HG03575 (cell line): ENCODE measurements around the gene PSMD2.

ENCODE experiments used
- ATAC-seq: cut with Tn5 transposase; IDR thresholded peaks from one replicate; pipeline ENCODE4 v1.9.1; 2021; ENCODE audit not compliant: unreplicated experiment, insufficient number of reproducible peaks, low FRiP score; ENCODE audit errors: extremely low read depth

The PSMD2 gene

GRCh38 chr3:184275961-184276910, 22.8 kb upstream of the PSMD2 start, which contains the start of gene ECE2:
TSS of gene ECE2 (plus strand) at chr3:184276022. CDS start at chr3:184276154, 132 bp downstream.
- no peak for ATAC-seq

GRCh38 chr3:184277366-184277765, 21.7 kb upstream of the PSMD2 start:
- no peak for ATAC-seq

- no peak for ATAC-seq
Measured at GRCh38 chr3:184282941-184283340, 16.1 kb upstream of the PSMD2 start.

- ATAC-seq = no peak
Measured at GRCh38 chr3:184283681-184284080, 15.4 kb upstream of the PSMD2 start.

GRCh38 chr3:184284696-184285095, 14.3 kb upstream of the PSMD2 start:
- ATAC-seq = no peak

GRCh38 chr3:184289426-184289938, 9.6 kb upstream of the PSMD2 start:
- no peak for ATAC-seq

GRCh38 chr3:184290331-184290730, 8.7 kb upstream of the PSMD2 start:
- no peak for ATAC-seq

- ATAC-seq = no peak
Measured at GRCh38 chr3:184291044-184291737, 7.8 kb upstream of the PSMD2 start.

GRCh38 chr3:184291738-184292445, 7.1 kb upstream of the PSMD2 start:
- ATAC-seq = no peak

- no peak for ATAC-seq
Measured at GRCh38 chr3:184295771-184296170, 3.3 kb upstream of the PSMD2 start.

- no peak for ATAC-seq
Measured at GRCh38 chr3:184296616-184297015, 2.4 kb upstream of the PSMD2 start.

- ATAC-seq = no peak
Measured at GRCh38 chr3:184299488-184300377, 692 bp downstream of the PSMD2 start.

GRCh38 chr3:184300378-184300720, 1.3 kb downstream of the PSMD2 start:
- no peak for ATAC-seq

- ATAC-seq = no peak
Measured at GRCh38 chr3:184305577-184305976, 6.5 kb downstream of the PSMD2 start.

- ATAC-seq = no peak
Measured at GRCh38 chr3:184306341-184306972, 7.4 kb downstream of the PSMD2 start.

- no peak for ATAC-seq
Measured at GRCh38 chr3:184307915-184308314, 8.9 kb downstream of the PSMD2 start.

- ATAC-seq = no peak
Measured at GRCh38 chr3:184308744-184309143, 9.7 kb downstream of the PSMD2 start.

- no peak for ATAC-seq
Measured at GRCh38 chr3:184311633-184312032, 12.6 kb downstream of the PSMD2 start.
